22Rv1 (cell line): ENCODE data around the gene RPL10A.

ENCODE experiments used
- ZFX ChIP-seq: fragments of 450-650 bp; IDR thresholded peaks from 2 replicates; pipeline ENCODE4 v1.6.1; 2017; ENCODE audit warnings: antibody characterized with exemption, borderline replicate concordance
- TF ChIP-seq, protein P1 (sequence below): fragments of 450-650 bp; IDR thresholded peaks from 2 replicates; pipeline ENCODE4 v1.5.1; 2017; ENCODE audit warnings: mild to moderate bottlenecking

DNA sequence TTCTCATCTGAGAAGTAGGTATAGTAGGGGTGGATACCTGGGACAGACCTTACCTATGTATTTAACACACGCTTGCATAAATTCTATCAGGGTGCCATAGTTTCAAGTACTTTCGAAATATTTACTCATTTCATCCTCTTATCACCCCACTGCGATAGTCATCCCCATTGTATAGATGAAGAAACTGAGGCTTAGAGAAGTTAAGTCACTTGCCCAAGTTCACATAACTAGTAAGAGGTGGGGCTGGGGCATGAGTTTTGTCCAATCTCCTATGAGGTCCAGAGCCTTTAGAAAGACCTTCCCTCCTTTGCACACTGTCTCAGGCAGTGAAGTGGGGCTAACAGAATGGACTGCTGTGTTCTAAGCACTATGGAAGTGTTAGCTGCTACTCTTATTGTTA, 38.3 kb downstream of the RPL10A start:
- TF ChIP-seq, protein P1, sequence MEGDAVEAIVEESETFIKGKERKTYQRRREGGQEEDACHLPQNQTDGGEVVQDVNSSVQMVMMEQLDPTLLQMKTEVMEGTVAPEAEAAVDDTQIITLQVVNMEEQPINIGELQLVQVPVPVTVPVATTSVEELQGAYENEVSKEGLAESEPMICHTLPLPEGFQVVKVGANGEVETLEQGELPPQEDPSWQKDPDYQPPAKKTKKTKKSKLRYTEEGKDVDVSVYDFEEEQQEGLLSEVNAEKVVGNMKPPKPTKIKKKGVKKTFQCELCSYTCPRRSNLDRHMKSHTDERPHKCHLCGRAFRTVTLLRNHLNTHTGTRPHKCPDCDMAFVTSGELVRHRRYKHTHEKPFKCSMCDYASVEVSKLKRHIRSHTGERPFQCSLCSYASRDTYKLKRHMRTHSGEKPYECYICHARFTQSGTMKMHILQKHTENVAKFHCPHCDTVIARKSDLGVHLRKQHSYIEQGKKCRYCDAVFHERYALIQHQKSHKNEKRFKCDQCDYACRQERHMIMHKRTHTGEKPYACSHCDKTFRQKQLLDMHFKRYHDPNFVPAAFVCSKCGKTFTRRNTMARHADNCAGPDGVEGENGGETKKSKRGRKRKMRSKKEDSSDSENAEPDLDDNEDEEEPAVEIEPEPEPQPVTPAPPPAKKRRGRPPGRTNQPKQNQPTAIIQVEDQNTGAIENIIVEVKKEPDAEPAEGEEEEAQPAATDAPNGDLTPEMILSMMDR = no peak
- TF ChIP-seq ZFX = no peak
